HepG2 (cell line): ENCODE results near the gene COASY. TPM values are rescaled to one million over a fixed set of nuclear protein-coding genes. Genes with fewer than 3 reads are reported as not detected.

ENCODE experiments used
- ATRX ChIP-seq: sonication (generic); formaldehyde crosslinking; IDR thresholded peaks from 2 replicates; pipeline ENCODE4 v1.4.0; 2020; ENCODE audit warnings: missing genetic modification reagents, borderline replicate concordance
- BCLAF1 ChIP-seq: fragments of 450-650 bp; IDR thresholded peaks from 2 replicates; pipeline ENCODE4 v1.6.1; 2017; ENCODE audit warnings: mild to moderate bottlenecking
- DRAP1 ChIP-seq: IDR thresholded peaks from 2 replicates; pipeline ENCODE4 v1.6.1; 2016; ENCODE audit warnings: missing genetic modification reagents, missing compliant biosample characterization
- FOSL2 ChIP-seq: sonication (generic); formaldehyde crosslinking; IDR thresholded peaks from 2 replicates; pipeline ENCODE4 v1.4.0; 2020; ENCODE audit warnings: missing genetic modification reagents
- JUNB ChIP-seq: sonication (generic); formaldehyde crosslinking; IDR thresholded peaks from 2 replicates; pipeline ENCODE4 v1.8.0; 2022; ENCODE audit warnings: missing genetic modification reagents, mild to moderate bottlenecking, borderline replicate concordance
- KDM5A ChIP-seq: fragments of 200-600 bp; sonication (generic); IDR thresholded peaks from 2 replicates; pipeline ENCODE4 v1.7.0; 2018; ENCODE audit warnings: antibody characterized with exemption, mild to moderate bottlenecking, low read length, borderline replicate concordance
- KLF16 ChIP-seq, 2 experiments: sonication (generic) in 1 of 2; formaldehyde crosslinking in 1 of 2; IDR thresholded peaks; 2 replicates each; pipeline versions ENCODE4 v1.6.1 to v1.8.0; 2016 to 2023; ENCODE audit warnings: missing genetic modification reagents in 2 of 2, missing compliant biosample characterization in 1 of 2
- NFKBIZ ChIP-seq: IDR thresholded peaks from 2 replicates; pipeline ENCODE4 v1.6.1; 2018; ENCODE audit warnings: missing genetic modification reagents, missing compliant biosample characterization
- SNAPC4 ChIP-seq: sonication (generic); formaldehyde crosslinking; IDR thresholded peaks from 2 replicates; pipeline ENCODE4 v1.4.0; 2020; ENCODE audit warnings: mild to moderate bottlenecking, missing genetic modification reagents
- SOX5 ChIP-seq: IDR thresholded peaks from 2 replicates; pipeline ENCODE4 v1.6.1; 2016; ENCODE audit warnings: borderline replicate concordance
- TRIM22 ChIP-seq: fragments of 450-650 bp; IDR thresholded peaks from 2 replicates; pipeline ENCODE4 v1.6.1; 2017
- ZBTB39 ChIP-seq: sonication (generic); formaldehyde crosslinking; IDR thresholded peaks from 2 replicates; pipeline ENCODE4 v1.5.0; 2020; ENCODE audit warnings: missing genetic modification reagents
- ZNF343 ChIP-seq: sonication (generic); formaldehyde crosslinking; IDR thresholded peaks from 2 replicates; pipeline ENCODE4 v1.4.0; 2020; ENCODE audit warnings: mild to moderate bottlenecking, missing genetic modification reagents
- ZNF503 ChIP-seq: sonication (generic); formaldehyde crosslinking; IDR thresholded peaks from 2 replicates; pipeline ENCODE4 v1.4.0; 2020; ENCODE audit warnings: missing genetic modification reagents
- ZNF557 ChIP-seq: sonication (generic); formaldehyde crosslinking; IDR thresholded peaks from 2 replicates; pipeline ENCODE4 v1.4.0; 2020; ENCODE audit warnings: missing genetic modification reagents
- polyA plus RNA-seq, 8 experiments: library from polyadenylated mRNA; depleted of rRNA in 3 of 8; stranded (reverse) in 7 of 8; unstranded in 1 of 8; fragments of >200 nt; fragmentation: Illumina TruSeq in 4 of 8; extraction: Trizol in 4 of 8; gene quantifications; 2 replicates each; pipeline versions ENCODE4 v1.2.1 to v1.2.3, GENCODE V29; 2011 to 2016; ENCODE audit warnings: low read depth in 4 of 8, missing spikeins in 1 of 8, mixed read lengths in 1 of 8; ENCODE audit not compliant: insufficient read depth in 1 of 8
- total RNA-seq, 5 experiments: library from RNA; depleted of rRNA; stranded (reverse); fragments of >200 nt; fragmentation: Illumina TruSeq; extraction: Trizol; gene quantifications; 2 replicates each; pipeline ENCODE4 v1.2.3, GENCODE V29; 2016; ENCODE audit warnings: low read depth in 1 of 5

The COASY gene
- total and polyA plus RNA-seq, 2 of the 13 experiments (the other 11 are each of a cell fraction or from before 2014, with no cell fraction given): 90.7 to 125 TPM

GRCh38 chr17:42536048-42536371 lies 25.9 kb upstream of the COASY start, which contains the start of gene NAGLU (continued):
- TF ChIP-seq ZBTB39 (CRISPR knock-in tag) (no peak), DRAP1 (CRISPR knock-in tag) (peak; percentile 80), SOX5 (CRISPR knock-in tag) (peak; percentile 67; the same call in 1 of the 2 replicates), TRIM22 (no peak), ATRX (CRISPR knock-in tag) (no peak), FOSL2 (CRISPR knock-in tag) (peak; percentile 44; the same call in 1 of the 2 replicates), ZNF557 (CRISPR knock-in tag) (0 out of 2 replicates have a peak, but pooled peaks have one; percentile 68), ZNF503 (no peak), ZNF343 (CRISPR knock-in tag) (peak; percentile 21; the same call in 1 of the 2 replicates), BCLAF1 (no peak), KDM5A (no peak), NFKBIZ (CRISPR knock-in tag) (no peak), KLF16 (CRISPR knock-in tag; IDR thresholded peaks at IDR 0.05) (no peak), JUNB (CRISPR knock-in tag) (no peak), SNAPC4 (no peak)
